Measurements from ENCODE around the gene USH1C.

USH1C gene

GRCh38 chr11:17550450-17551346, 6.5 kb upstream of the USH1C start:
- no peaks in the 10 kb centered on the region for H3K4me1 ChIP-seq (ENCODE audit: low read depth, poor library complexity, severe bottlenecking)
- no peak overlapping the region for H3K9ac ChIP-seq
- no peak overlapping the region for H2AFZ ChIP-seq (ENCODE audit: low read depth)
- H3K4me3 ChIP-seq (IDR thresholded peaks at IDR 0.05; ENCODE audit: insufficient read depth, low read depth, low read length), result no peak overlapping the region
- H4K20me1 ChIP-seq (ENCODE audit: insufficient read depth), result no peaks in the 10 kb centered on the region
- no peak overlapping the region for H3K4me2 ChIP-seq
- H3K27me3 ChIP-seq (ENCODE audit: insufficient read depth, low read depth), result no peaks in the 10 kb centered on the region
- H3K36me3 ChIP-seq (ENCODE audit: insufficient read depth), result no peaks in the 10 kb centered on the region
- H3K27ac ChIP-seq, result no peak overlapping the region
- no peak for TF ChIP-seq CTCF (conservative IDR thresholded peaks at IDR 0.05; ENCODE audit: low read depth, low read length)
- no peaks in the 10 kb centered on the region for H3K79me2 ChIP-seq (ENCODE audit: insufficient read depth, low read depth)

DNA sequence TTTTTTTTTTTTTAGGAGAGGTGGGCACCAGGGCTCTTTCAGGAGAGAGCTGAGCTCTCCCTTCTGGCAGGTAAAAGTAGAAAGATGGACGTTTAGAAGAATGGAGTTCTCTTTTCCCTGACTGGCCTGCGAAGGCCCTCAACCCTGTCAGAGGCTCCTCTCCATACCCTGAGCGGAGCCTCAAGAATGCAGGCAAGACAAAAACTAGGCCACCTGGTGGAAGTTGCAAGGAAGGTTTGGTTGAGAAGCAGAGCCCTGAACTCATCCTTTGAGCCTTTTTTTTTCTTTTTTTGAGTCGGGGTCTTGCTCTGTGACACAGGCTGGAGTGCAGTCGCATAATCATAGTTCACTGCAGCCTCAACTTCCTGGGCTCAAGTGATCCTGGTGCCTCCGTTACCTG, 4.2 kb upstream of the USH1C start:
- Histone ChIP-seq H3K4me3 (IDR thresholded peaks at IDR 0.05; ENCODE audit: insufficient read depth, low read depth, low read length) (no peak overlapping the region), H3K27me3 (ENCODE audit: insufficient read depth, low read depth) (no peaks in the 10 kb centered on the region), H4K20me1 (ENCODE audit: insufficient read depth) (no peaks in the 10 kb centered on the region), H3K4me2 (no peak overlapping the region), H3K4me1 (ENCODE audit: low read depth, poor library complexity, severe bottlenecking) (no peaks in the 10 kb centered on the region), H3K9ac (no peak overlapping the region), H3K27ac (no peak overlapping the region), H2AFZ (ENCODE audit: low read depth) (no peak overlapping the region), H3K36me3 (ENCODE audit: insufficient read depth) (no peaks in the 10 kb centered on the region), H3K79me2 (ENCODE audit: insufficient read depth, low read depth) (no peaks in the 10 kb centered on the region)
- no peak for TF ChIP-seq CTCF (conservative IDR thresholded peaks at IDR 0.05; ENCODE audit: low read depth, low read length)

DNA sequence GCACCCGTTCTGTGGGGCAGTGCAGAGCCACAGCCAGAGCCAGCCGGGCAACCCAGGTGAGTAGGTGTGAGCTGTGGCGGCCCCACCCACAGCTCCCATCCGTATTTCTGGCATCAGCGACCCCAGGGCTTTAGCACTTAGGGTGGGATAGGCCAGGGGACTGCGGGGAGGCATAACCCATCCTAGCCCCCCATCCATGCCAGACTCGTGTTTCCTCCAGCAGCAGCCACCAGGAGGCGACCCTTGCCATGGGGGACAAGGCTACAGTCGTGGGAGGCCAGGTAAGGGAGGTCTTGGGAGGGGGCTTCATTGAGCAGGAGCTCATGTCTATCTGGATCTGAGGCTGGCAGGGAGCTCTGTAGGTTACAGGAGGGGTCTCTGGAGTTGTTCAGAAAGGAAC, 3.7 kb upstream of the USH1C start:
- H2AFZ ChIP-seq (ENCODE audit: low read depth), result no peak overlapping the region
- H3K4me3 ChIP-seq (IDR thresholded peaks at IDR 0.05; ENCODE audit: insufficient read depth, low read depth, low read length), result no peak overlapping the region
- no peak overlapping the region for H3K9ac ChIP-seq
- TF ChIP-seq CTCF (conservative IDR thresholded peaks at IDR 0.05; ENCODE audit: low read depth, low read length), result no peak
- no peaks in the 10 kb centered on the region for H3K27me3 ChIP-seq (ENCODE audit: insufficient read depth, low read depth)
- H3K27ac ChIP-seq, result no peak overlapping the region
- H3K4me1 ChIP-seq (ENCODE audit: low read depth, poor library complexity, severe bottlenecking), result no peaks in the 10 kb centered on the region
- no peaks in the 10 kb centered on the region for H4K20me1 ChIP-seq (ENCODE audit: insufficient read depth)
- no peaks in the 10 kb centered on the region for H3K79me2 ChIP-seq (ENCODE audit: insufficient read depth, low read depth)
- no peaks in the 10 kb centered on the region for H3K36me3 ChIP-seq (ENCODE audit: insufficient read depth)
- H3K4me2 ChIP-seq, result no peak overlapping the region

GRCh38 chr11:17547051-17547577, 2.9 kb upstream of the USH1C start, which contains the start of gene OTOG:
Gene OTOG, plus strand, starts transcription at chr11:17547259. Its CDS starts 114 bp downstream, at chr11:17547373.
- Histone ChIP-seq H3K4me1 (ENCODE audit: low read depth, poor library complexity, severe bottlenecking) (no peaks in the 10 kb centered on the region), H3K4me3 (IDR thresholded peaks at IDR 0.05; ENCODE audit: insufficient read depth, low read depth, low read length) (no peak within 1 kb of the TSS), H3K9ac (no peak within 1 kb of the TSS), H3K79me2 (ENCODE audit: insufficient read depth, low read depth) (no peaks in the 10 kb centered on the region), H3K27me3 (ENCODE audit: insufficient read depth, low read depth) (no peaks in the 10 kb centered on the region), H3K27ac (no peak within 1 kb of the TSS), H2AFZ (ENCODE audit: low read depth) (no peak within 1 kb of the TSS), H4K20me1 (ENCODE audit: insufficient read depth) (no peaks in the 10 kb centered on the region), H3K36me3 (ENCODE audit: insufficient read depth) (no peaks in the 10 kb centered on the region), H3K4me2 (no peak within 1 kb of the TSS)
- no peak for TF ChIP-seq CTCF (conservative IDR thresholded peaks at IDR 0.05; ENCODE audit: low read depth, low read length)

Data from KMS-11 (cell line).